ENCODE results near the gene SERPINB6.

- TF ChIP-seq, protein P1, sequence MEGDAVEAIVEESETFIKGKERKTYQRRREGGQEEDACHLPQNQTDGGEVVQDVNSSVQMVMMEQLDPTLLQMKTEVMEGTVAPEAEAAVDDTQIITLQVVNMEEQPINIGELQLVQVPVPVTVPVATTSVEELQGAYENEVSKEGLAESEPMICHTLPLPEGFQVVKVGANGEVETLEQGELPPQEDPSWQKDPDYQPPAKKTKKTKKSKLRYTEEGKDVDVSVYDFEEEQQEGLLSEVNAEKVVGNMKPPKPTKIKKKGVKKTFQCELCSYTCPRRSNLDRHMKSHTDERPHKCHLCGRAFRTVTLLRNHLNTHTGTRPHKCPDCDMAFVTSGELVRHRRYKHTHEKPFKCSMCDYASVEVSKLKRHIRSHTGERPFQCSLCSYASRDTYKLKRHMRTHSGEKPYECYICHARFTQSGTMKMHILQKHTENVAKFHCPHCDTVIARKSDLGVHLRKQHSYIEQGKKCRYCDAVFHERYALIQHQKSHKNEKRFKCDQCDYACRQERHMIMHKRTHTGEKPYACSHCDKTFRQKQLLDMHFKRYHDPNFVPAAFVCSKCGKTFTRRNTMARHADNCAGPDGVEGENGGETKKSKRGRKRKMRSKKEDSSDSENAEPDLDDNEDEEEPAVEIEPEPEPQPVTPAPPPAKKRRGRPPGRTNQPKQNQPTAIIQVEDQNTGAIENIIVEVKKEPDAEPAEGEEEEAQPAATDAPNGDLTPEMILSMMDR (IDR thresholded peaks at IDR 0.05; ENCODE audit: low read depth, low read length, poor library complexity, severe bottlenecking): peak; percentile 100
- TF ChIP-seq EZH2phosphoT487 (IDR thresholded peaks at IDR 0.05; ENCODE audit: borderline replicate concordance, low read length): no peak
Measured at GRCh38 chr6:2952557-2953095, 18.7 kb downstream of the SERPINB6 start.
